ENCODE results near the gene ARL6IP1. TPM values are rescaled to one million over a fixed set of nuclear protein-coding genes. Genes with fewer than 3 reads are reported as not detected.

The ARL6IP1 gene
- total and polyA plus RNA-seq, 2 of the 13 experiments (the other 11 are each of a cell fraction or from before 2014, with no cell fraction given), result 263 to 373 TPM

- no peak for TF ChIP-seq GRHL1 (CRISPR knock-in tag; conservative IDR thresholded peaks at IDR 0.05)
- TF ChIP-seq CCDC6 (CRISPR knock-in tag; IDR thresholded peaks at IDR 0.05), result peak; percentile 98
- peak; percentile 100 for TF ChIP-seq ZNF350 (CRISPR knock-in tag; IDR thresholded peaks at IDR 0.05; ENCODE audit: borderline replicate concordance, low read depth)
- peak; percentile 89; the same call in 1 of the 2 replicates for TF ChIP-seq FUBP1 (CRISPR knock-in tag; IDR thresholded peaks at IDR 0.05; ENCODE audit: borderline replicate concordance)
- peak; percentile 47; the same call in 1 of the 2 replicates for TF ChIP-seq JUND (CRISPR knock-in tag; IDR thresholded peaks at IDR 0.05)
- TF ChIP-seq NR2F6 (IDR thresholded peaks at IDR 0.05), result peak; percentile 65; the same call in 1 of the 2 replicates
- TF ChIP-seq NR2F6 (CRISPR knock-in tag; IDR thresholded peaks at IDR 0.05), result peak; percentile 72
- peak; percentile 99 for TF ChIP-seq ZNF839 (CRISPR knock-in tag; IDR thresholded peaks at IDR 0.05; ENCODE audit: borderline replicate concordance)
- TF ChIP-seq NFYB (CRISPR knock-in tag; IDR thresholded peaks at IDR 0.05), result no peak; the same call in 1 of the 2 replicates
- no peak for TF ChIP-seq ZNF512 (CRISPR knock-in tag; IDR thresholded peaks at IDR 0.05)
- 0 out of 2 replicates have a peak, but pooled peaks have one; percentile 55 for TF ChIP-seq SYNCRIP (IDR thresholded peaks at IDR 0.05; ENCODE audit: insufficient read depth, low read depth, low read length)
- peak; percentile 75 for TF ChIP-seq ZSCAN25 (CRISPR knock-in tag; IDR thresholded peaks at IDR 0.05)
- TF ChIP-seq ZNF557 (CRISPR knock-in tag; IDR thresholded peaks at IDR 0.05), result peak; percentile 93
- TF ChIP-seq ZNF616 (CRISPR knock-in tag; IDR thresholded peaks at IDR 0.05; ENCODE audit: low read depth), result peak; percentile 86
- TF ChIP-seq ZHX1 (CRISPR knock-in tag; IDR thresholded peaks at IDR 0.05; ENCODE audit: low read depth), result peak; percentile 93
- peak; percentile 84; the same call in 1 of the 2 replicates for TF ChIP-seq RBAK (CRISPR knock-in tag; IDR thresholded peaks at IDR 0.05)
- TF ChIP-seq NONO (IDR thresholded peaks at IDR 0.05), result no peak
- peak; percentile 100 for TF ChIP-seq NONO (CRISPR knock-in tag; conservative IDR thresholded peaks at IDR 0.05)
- peak; percentile 96 for TF ChIP-seq PITX1 (CRISPR knock-in tag; IDR thresholded peaks at IDR 0.05)
- peak; percentile 97 for TF ChIP-seq PHF5A (CRISPR knock-in tag; IDR thresholded peaks at IDR 0.05; ENCODE audit: low read depth, unreplicated experiment)
- TF ChIP-seq RBM39 (IDR thresholded peaks at IDR 0.05; ENCODE audit: low read depth, low read length, poor library complexity, severe bottlenecking), result peak; percentile 100
Measured at GRCh38 chr16:18789850-18790706, 11.3 kb downstream of the ARL6IP1 start, which contains the start of gene RPS15A (continued).
